ENCODE data around the gene TRAK1.

Gene TRAK1

DNA sequence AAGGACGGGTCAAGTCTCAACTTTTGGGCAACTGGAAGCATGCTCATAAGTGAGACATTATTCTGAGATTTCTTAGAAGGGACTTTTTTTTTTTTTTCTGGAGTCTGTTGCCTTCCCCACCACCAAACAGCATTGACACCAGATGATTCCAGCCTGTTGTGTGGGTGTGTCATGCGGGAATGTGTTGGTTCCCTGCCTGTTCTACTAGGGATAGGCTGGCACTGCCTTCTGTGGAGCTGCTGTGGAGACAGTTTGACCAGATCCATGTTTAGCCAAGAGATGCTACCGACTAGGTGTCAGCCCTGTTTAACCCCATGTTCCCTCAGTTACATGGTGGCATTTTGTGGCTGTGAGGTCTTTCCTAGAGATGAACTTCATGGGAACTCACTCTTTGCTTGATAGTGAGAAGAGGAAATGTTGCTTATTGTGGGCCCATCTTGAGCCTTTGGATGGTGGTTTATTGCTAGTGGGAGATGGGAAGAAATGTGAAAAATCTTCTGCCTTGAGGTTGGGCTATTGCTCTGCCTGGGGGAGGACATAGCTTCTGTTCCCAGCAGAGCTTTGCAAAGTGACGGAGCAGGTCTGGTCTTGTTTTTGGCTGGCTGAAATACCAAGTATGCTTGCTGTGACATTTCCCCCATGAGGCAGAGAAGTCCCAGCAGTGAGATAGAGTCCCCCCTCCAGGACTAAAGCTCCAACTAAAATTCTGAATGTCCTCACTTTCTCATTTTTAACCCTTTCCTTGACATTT lies 31.3 kb downstream of the TRAK1 start:
- Histone ChIP-seq H3K27ac (no peak overlapping the region), H3K9ac (no peak overlapping the region), H3K4me1 (peaks cover 2% of the 10 kb centered on the region), H3K79me2 (peaks cover 41% of the 10 kb centered on the region), H3K4me2 (ENCODE audit: low read length) (no peak overlapping the region), H3K9me3 (ENCODE audit: control insufficient read depth, low read length) (no peaks in the 10 kb centered on the region), H3K36me3 (ENCODE audit: control insufficient read depth, insufficient read depth, low read length) (no peaks in the 10 kb centered on the region), H3K4me3 (ENCODE audit: low read depth, low read length) (no peak overlapping the region), H2AFZ (no peak overlapping the region), H3K27me3 (ENCODE audit: control insufficient read depth, insufficient read depth, low read length) (no peaks in the 10 kb centered on the region)
- TF ChIP-seq CTCF (IDR thresholded peaks at IDR 0.05) = no peak

DNA sequence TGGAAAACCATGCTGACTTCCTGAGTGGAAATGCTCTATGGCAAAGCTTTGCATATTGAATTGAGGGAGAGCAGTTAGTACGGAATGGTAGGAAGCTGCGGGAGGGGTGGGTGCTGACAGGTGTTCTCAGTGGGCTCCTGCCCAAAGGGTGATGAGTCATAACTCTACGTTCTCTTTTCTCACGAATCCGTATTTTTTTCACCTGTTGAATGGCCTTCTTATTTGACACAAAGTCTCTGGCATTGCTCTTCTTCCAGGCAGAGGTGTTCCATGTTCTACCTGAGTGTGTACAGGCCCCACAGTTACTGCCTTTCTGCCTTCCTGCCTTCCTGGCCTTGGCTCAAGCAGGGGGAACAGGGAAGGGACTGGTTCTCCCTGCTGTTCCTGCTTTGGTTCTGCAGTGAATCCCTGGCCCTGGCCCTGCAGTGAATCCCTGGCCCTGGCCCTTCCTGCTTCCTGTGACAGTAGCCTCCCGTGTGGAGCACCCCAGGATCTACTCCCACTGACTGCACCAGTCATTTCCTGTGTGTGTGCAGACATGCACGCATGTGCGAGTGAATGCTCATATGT lies 31.9 kb downstream of the TRAK1 start:
- Histone ChIP-seq H3K9me3 (ENCODE audit: control insufficient read depth, low read length) (no peaks in the 10 kb centered on the region), H3K4me1 (no peaks in the 10 kb centered on the region), H3K4me2 (ENCODE audit: low read length) (no peak overlapping the region), H3K4me3 (ENCODE audit: low read depth, low read length) (no peak overlapping the region), H3K9ac (no peak overlapping the region), H2AFZ (no peak overlapping the region), H3K79me2 (peaks cover 44% of the 10 kb centered on the region), H3K27me3 (ENCODE audit: control insufficient read depth, insufficient read depth, low read length) (no peaks in the 10 kb centered on the region), H3K36me3 (ENCODE audit: control insufficient read depth, insufficient read depth, low read length) (no peaks in the 10 kb centered on the region), H3K27ac (no peak overlapping the region)
- no peak for TF ChIP-seq CTCF (IDR thresholded peaks at IDR 0.05)

- no peak overlapping the region for H3K27ac ChIP-seq
- H3K4me1 ChIP-seq = no peaks in the 10 kb centered on the region
- H3K9ac ChIP-seq = no peak overlapping the region
Measured at GRCh38 chr3:42123824-42124658, 32.9 kb downstream of the TRAK1 start.

GRCh38 chr3:42127226-42127625 lies 36.1 kb downstream of the TRAK1 start:
- no peak overlapping the region for H3K27ac ChIP-seq
- no peaks in the 10 kb centered on the region for H3K36me3 ChIP-seq (ENCODE audit: control insufficient read depth, insufficient read depth, low read length)
- H3K4me2 ChIP-seq (ENCODE audit: low read length) = no peak overlapping the region
- no peak overlapping the region for H2AFZ ChIP-seq
- H3K9ac ChIP-seq = no peak overlapping the region
- no peak for TF ChIP-seq CTCF (IDR thresholded peaks at IDR 0.05)
- no peaks in the 10 kb centered on the region for H3K27me3 ChIP-seq (ENCODE audit: control insufficient read depth, insufficient read depth, low read length)
- H3K4me3 ChIP-seq (ENCODE audit: low read depth, low read length) = no peak overlapping the region
- H3K9me3 ChIP-seq (ENCODE audit: control insufficient read depth, low read length) = no peaks in the 10 kb centered on the region
- peaks cover 5% of the 10 kb centered on the region for H3K4me1 ChIP-seq
- H3K79me2 ChIP-seq = peaks cover 55% of the 10 kb centered on the region

More at GRCh38 chr3:42123824-42124658, 32.9 kb downstream of the TRAK1 start:
- Histone ChIP-seq H3K79me2 (peaks cover 44% of the 10 kb centered on the region), H3K36me3 (ENCODE audit: control insufficient read depth, insufficient read depth, low read length) (no peaks in the 10 kb centered on the region), H3K27me3 (ENCODE audit: control insufficient read depth, insufficient read depth, low read length) (no peaks in the 10 kb centered on the region), H2AFZ (no peak overlapping the region), H3K4me2 (ENCODE audit: low read length) (no peak overlapping the region), H3K4me3 (ENCODE audit: low read depth, low read length) (no peak overlapping the region), H3K9me3 (ENCODE audit: control insufficient read depth, low read length) (no peaks in the 10 kb centered on the region)
- TF ChIP-seq CTCF (IDR thresholded peaks at IDR 0.05) = no peak

Measured in parathyroid adenoma (tissue), 2 donors.